Esophagus muscularis mucosa (tissue), 4 donors: Measurements from ENCODE around the gene CTNNA2. TPM values are rescaled to one million over a fixed set of nuclear protein-coding genes. Genes with fewer than 3 reads are reported as not detected.

Experiments used
- DNase-seq: peaks from one replicate; pipeline ENCODE4 v3.0.0-alpha.2; 2017; ENCODE audit errors: extremely low spot score
- H3K27ac ChIP-seq, 4 donors: fragments of 200-600 bp; sonication (generic); replicated peaks in 1 of 4; 1 replicate in 3 of 4; 2 replicates in 1 of 4; pipeline ENCODE4 v1.5.1; 2016 to 2019; ENCODE audit warnings: mild to moderate bottlenecking in 1 of 4
- H3K27me3 ChIP-seq, 4 donors: fragments of 200-600 bp; sonication (generic); one replicate each; pipeline versions ENCODE4 v1.5.1 to v1.6.0; 2016 to 2019
- H3K36me3 ChIP-seq, 4 donors: fragments of 200-600 bp; sonication (generic); one replicate each; pipeline ENCODE4 v1.5.1; 2016 to 2019
- H3K4me1 ChIP-seq, 4 donors: fragments of 200-600 bp; sonication (generic); one replicate each; pipeline ENCODE4 v1.5.1; 2016 to 2019
- H3K4me3 ChIP-seq, 4 donors: fragments of 200-600 bp; sonication (generic); 1 replicate in 2 of 4; 2 replicates in 2 of 4; pipeline ENCODE4 v1.5.1; 2016 to 2019; ENCODE audit warnings: mild to moderate bottlenecking in 4 of 4, moderate library complexity in 1 of 4
- H3K9me3 ChIP-seq, 4 donors: fragments of 200-600 bp; sonication (generic); 1 replicate in 3 of 4; 2 replicates in 1 of 4; pipeline ENCODE4 v1.5.1; 2016 to 2019
- CTCF ChIP-seq, 3 experiments: fragments of 200-600 bp in 2 of 3; fragments of 450-650 bp in 1 of 3; sonication (generic) in 2 of 3; IDR thresholded peaks; one replicate each; pipeline ENCODE4 v1.5.1; 2017 to 2019; ENCODE audit warnings: antibody characterized with exemption in 3 of 3, mild to moderate bottlenecking in 2 of 3, moderate library complexity in 1 of 3
- EP300 ChIP-seq: sonication (generic); formaldehyde crosslinking; IDR thresholded peaks from one replicate; pipeline ENCODE4 v1.6.1; 2017; ENCODE audit warnings: antibody characterized with exemption
- POLR2A ChIP-seq: fragments of 450-650 bp; IDR thresholded peaks from one replicate; pipeline ENCODE4 v1.6.1; 2017; ENCODE audit warnings: antibody characterized with exemption, moderate library complexity, mild to moderate bottlenecking, low read depth
- POLR2AphosphoS5 ChIP-seq, 2 donors: sonication (generic); formaldehyde crosslinking; IDR thresholded peaks; one replicate each; pipeline ENCODE4 v1.6.1; 2017; ENCODE audit warnings: antibody characterized with exemption in 2 of 2
- WGBS: methylation state at CpG from one replicate; pipeline ENCODE4 v1.1.5; 2018; 5-methylcytosine and 5-hydroxymethylcytosine counted together
- intact Hi-C: fragments of 100-400 bp; cut with DNase I; formaldehyde crosslinking; loops from one replicate; pipeline ENCODE4 v1.15.1; 2023
- total RNA-seq, 4 donors: library from RNA; depleted of rRNA; stranded (reverse); fragments of >200 nt; gene quantifications; one replicate each; pipeline versions ENCODE4 v1.1.0 to v1.2.1, GENCODE V29; 2016

CTNNA2 gene
- total RNA-seq, 4 donors from 2014 or later = 0.42 to 2.5 (median 1.1) TPM

GRCh38 chr2:79950526-79950925 is 437.7 kb downstream of the CTNNA2 start:
- Histone ChIP-seq H3K4me1 (no peaks in the 10 kb centered on the region), H3K27me3 (no peaks in the 10 kb centered on the region), H3K4me3 (no peak overlapping the region), H3K27ac (no peak overlapping the region), H3K9me3 (no peaks in the 10 kb centered on the region), H3K36me3 (no peaks in the 10 kb centered on the region)
- no peak for TF ChIP-seq CTCF (IDR thresholded peaks at IDR 0.05)
- no peak for DNase-seq
- intact Hi-C loops = no loop called here
- 71% methylated on average over 3 of the region's 3 CpGs for WGBS

GRCh38 chr2:79952616-79953015 is 439.8 kb downstream of the CTNNA2 start:
- intact Hi-C loops = no loop called here
- Histone ChIP-seq H3K4me3 (no peak overlapping the region), H3K9me3 (no peaks in the 10 kb centered on the region), H3K27ac (no peak overlapping the region), H3K27me3 (no peaks in the 10 kb centered on the region), H3K36me3 (no peaks in the 10 kb centered on the region), H3K4me1 (no peaks in the 10 kb centered on the region)
- 56% methylated on average over 3 of the region's 3 CpGs for WGBS
- no peak for DNase-seq
- no peak for TF ChIP-seq EP300
- TF ChIP-seq POLR2A = no peak

GRCh38 chr2:79960035-79960434 is 447.2 kb downstream of the CTNNA2 start:
- H3K9me3 ChIP-seq = no peaks in the 10 kb centered on the region
- H3K4me3 ChIP-seq = no peak overlapping the region
- H3K27ac ChIP-seq = no peak overlapping the region
- no peaks in the 10 kb centered on the region for H3K27me3 ChIP-seq
- no peak for DNase-seq
- H3K4me1 ChIP-seq = no peaks in the 10 kb centered on the region
- no peak for TF ChIP-seq CTCF (IDR thresholded peaks at IDR 0.05)
- TF ChIP-seq EP300 = no peak
- no peak for TF ChIP-seq POLR2A
- TF ChIP-seq POLR2AphosphoS5 (IDR thresholded peaks at IDR 0.05) = no peak
- intact Hi-C loops = no loop called here
- no peaks in the 10 kb centered on the region for H3K36me3 ChIP-seq

GRCh38 chr2:79960519-79960918 is 447.7 kb downstream of the CTNNA2 start:
- no peak for DNase-seq
- H3K27ac ChIP-seq = no peak overlapping the region
- no peak overlapping the region for H3K4me3 ChIP-seq
- intact Hi-C loops = no loop called here
- H3K36me3 ChIP-seq = no peaks in the 10 kb centered on the region
- no peaks in the 10 kb centered on the region for H3K27me3 ChIP-seq
- WGBS = 75% methylated on average over 4 of the region's 4 CpGs
- no peaks in the 10 kb centered on the region for H3K9me3 ChIP-seq
- no peaks in the 10 kb centered on the region for H3K4me1 ChIP-seq
- no peak for TF ChIP-seq POLR2AphosphoS5 (IDR thresholded peaks at IDR 0.05)
- TF ChIP-seq EP300 = no peak
- no peak for TF ChIP-seq CTCF (IDR thresholded peaks at IDR 0.05)
- no peak for TF ChIP-seq POLR2A

GRCh38 chr2:79964966-79965365 is 452.1 kb downstream of the CTNNA2 start:
- Histone ChIP-seq H3K36me3 (no peaks in the 10 kb centered on the region), H3K9me3 (no peaks in the 10 kb centered on the region), H3K27ac (no peak overlapping the region), H3K27me3 (no peaks in the 10 kb centered on the region), H3K4me1 (no peaks in the 10 kb centered on the region), H3K4me3 (no peak overlapping the region)
- 75% methylated on average over 5 of the region's 5 CpGs for WGBS
- no peak for TF ChIP-seq POLR2AphosphoS5 (IDR thresholded peaks at IDR 0.05)
- no peak for TF ChIP-seq EP300
- no peak for TF ChIP-seq POLR2A
- no peak for TF ChIP-seq CTCF (IDR thresholded peaks at IDR 0.05)
- intact Hi-C loops = no loop called here
- no peak for DNase-seq
